ENCODE results near the gene GALNT12. TPM values are rescaled to one million over a fixed set of nuclear protein-coding genes. Genes with fewer than 3 reads are reported as not detected.

Gene GALNT12
- total and polyA plus RNA-seq, 2 experiments from 2014 or later, result 4.2 to 19.7 TPM

DNA sequence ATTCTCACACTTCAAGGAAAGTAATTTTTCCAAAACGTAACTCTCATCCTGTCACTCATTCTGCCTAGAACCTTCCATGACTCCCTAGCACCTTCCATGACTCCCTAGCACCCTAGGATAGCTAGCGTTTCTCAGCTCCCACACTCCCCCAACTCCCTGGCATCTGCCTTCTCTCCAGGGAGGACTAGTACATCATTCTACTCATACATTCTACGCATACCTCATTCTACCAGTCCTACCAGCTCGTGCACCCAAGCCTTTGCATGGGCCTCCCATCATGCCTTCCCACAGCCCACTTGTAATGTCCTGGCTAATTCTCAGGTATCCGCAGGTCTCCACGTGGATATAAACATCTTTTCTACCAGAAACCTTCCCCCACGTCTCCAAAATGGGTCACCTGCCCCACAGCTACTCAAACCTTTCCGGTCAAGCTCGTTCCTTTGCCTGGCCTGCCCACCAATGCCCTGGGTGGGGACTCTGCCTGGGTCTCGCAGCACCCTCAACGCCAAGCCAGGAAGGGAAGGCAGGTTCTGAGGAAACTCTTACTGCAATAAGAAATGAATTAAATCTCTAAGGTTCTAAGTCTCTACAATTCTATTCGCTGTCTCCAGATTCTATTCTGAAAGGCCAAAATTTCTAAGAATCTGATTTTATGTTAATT is 12.0 kb upstream of the GALNT12 start:
- no peaks in the 10 kb centered on the region for H3K36me3 ChIP-seq
- no peak for DNase-seq (ENCODE audit: low read depth in 1 of 2, low spot score in 1 of 2)
- H3K9me3 ChIP-seq (ENCODE audit: low read depth), result no peaks in the 10 kb centered on the region

DNA sequence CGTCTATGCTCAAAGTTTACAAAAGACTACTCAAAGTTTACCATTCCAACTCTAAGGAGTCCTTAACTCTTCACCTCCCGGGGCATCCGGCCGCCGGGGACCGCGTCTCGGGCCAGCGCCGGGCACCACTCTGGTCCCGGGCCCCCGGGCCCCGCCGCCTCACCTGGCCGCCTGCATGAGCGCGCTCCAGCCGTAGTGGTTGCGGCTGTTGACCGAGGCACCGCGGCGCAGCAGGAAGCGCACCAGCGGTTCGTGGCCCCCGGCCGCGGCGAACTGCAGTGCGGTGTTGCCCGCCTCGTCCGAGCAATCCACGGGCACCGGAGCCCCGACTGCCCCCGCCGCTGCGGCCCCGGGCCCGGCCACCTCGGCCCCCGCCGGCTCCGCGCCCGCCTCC is 11.5 kb upstream of the GALNT12 start:
- TF ChIP-seq, protein P1, sequence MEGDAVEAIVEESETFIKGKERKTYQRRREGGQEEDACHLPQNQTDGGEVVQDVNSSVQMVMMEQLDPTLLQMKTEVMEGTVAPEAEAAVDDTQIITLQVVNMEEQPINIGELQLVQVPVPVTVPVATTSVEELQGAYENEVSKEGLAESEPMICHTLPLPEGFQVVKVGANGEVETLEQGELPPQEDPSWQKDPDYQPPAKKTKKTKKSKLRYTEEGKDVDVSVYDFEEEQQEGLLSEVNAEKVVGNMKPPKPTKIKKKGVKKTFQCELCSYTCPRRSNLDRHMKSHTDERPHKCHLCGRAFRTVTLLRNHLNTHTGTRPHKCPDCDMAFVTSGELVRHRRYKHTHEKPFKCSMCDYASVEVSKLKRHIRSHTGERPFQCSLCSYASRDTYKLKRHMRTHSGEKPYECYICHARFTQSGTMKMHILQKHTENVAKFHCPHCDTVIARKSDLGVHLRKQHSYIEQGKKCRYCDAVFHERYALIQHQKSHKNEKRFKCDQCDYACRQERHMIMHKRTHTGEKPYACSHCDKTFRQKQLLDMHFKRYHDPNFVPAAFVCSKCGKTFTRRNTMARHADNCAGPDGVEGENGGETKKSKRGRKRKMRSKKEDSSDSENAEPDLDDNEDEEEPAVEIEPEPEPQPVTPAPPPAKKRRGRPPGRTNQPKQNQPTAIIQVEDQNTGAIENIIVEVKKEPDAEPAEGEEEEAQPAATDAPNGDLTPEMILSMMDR (IDR thresholded peaks at IDR 0.05; ENCODE audit: low read depth, low read length), result no peak
- H3K4me1 ChIP-seq (ENCODE audit: low read depth), result peaks cover 13% of the 10 kb centered on the region
- H3K4me3 ChIP-seq, result peak overlapping the region; percentile 70
- H3K27me3 ChIP-seq, result no peaks in the 10 kb centered on the region
- DNase-seq (ENCODE audit: low read depth in 1 of 2, low spot score in 1 of 2), result peak in 1 of 2 donors; percentile 42
- H3K9me3 ChIP-seq (ENCODE audit: low read depth), result no peaks in the 10 kb centered on the region
- H3K36me3 ChIP-seq, result no peaks in the 10 kb centered on the region
- H3K27ac ChIP-seq, result no peak overlapping the region

More for the DNA sequence above, 12.0 kb upstream of the GALNT12 start:
- H3K27ac ChIP-seq, result no peak overlapping the region
- H3K27me3 ChIP-seq, result no peaks in the 10 kb centered on the region
- TF ChIP-seq, protein P1 (IDR thresholded peaks at IDR 0.05; ENCODE audit: low read depth, low read length), result no peak
- peaks cover 13% of the 10 kb centered on the region for H3K4me1 ChIP-seq (ENCODE audit: low read depth)
- H3K4me3 ChIP-seq, result peak overlapping the region; percentile 70

DNA sequence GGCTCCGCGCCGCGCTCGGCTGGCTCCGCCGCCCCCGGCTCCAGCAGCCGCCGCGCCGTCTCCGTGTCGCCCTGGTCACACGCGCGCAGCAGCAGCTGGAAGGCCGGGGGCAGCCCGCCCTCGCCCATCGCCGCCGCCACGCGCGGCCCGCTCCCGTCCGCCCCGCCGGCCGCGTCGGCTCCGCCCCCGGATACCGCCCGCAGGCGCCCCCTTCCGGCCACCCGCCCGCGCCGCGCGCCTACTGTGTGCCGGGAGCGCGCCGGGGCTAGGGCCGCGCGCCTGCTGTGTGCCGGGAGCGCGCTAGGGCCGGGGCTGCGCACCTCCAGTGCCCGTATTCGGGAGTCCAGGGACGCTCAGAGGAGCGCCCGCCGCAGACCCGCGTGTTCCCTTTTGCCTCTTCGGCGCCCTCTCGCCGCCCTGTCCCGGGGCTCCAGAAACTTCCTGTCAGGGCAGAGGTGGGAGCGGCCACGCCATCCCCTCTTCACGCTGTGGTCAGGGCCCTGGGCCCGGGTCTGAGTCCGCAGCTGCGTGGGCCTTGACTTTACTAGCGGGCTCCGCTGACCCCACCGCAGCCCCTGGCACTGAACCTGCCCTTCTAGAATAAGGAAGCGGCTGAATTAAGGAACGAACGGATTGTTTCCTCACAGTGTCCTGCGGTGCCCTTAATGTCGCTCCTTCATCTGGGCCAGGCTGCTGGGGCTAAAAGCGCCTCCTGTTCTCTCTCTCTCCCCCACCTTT is 10.9 kb upstream of the GALNT12 start, which contains the start of gene ANKS6:
ANKS6 (minus strand) TSS at position 192 of the 738 bp plus-strand sequence; CDS start at position 128, 64 bp downstream.
- H3K36me3 ChIP-seq, result no peaks in the 10 kb centered on the region
- H3K27ac ChIP-seq, result no peak within 1 kb of the TSS
- H3K9me3 ChIP-seq (ENCODE audit: low read depth), result no peaks in the 10 kb centered on the region

DNA sequence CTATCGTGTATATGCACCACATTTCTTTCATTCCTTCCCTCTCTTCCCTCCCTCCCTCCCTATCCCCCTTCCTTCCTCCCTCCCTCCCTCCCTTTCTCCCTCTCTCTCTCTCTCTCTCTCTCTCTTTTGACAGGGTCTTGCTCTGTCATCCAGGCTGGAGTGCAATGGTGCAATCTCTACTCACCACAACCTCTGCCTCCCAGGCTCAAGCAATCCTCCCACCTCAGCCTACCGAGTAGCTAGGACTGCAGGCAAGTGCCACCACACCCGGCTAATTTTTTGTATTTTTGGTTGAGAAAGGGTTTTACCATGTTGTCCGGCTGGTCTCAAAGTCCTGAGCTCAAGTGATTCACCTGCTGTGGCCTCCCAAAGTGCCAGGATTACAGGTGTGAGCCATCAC is 10.0 kb upstream of the GALNT12 start:
- Histone ChIP-seq H3K4me1 (ENCODE audit: low read depth) (peaks cover 3% of the 10 kb centered on the region), H3K36me3 (no peaks in the 10 kb centered on the region), H3K9me3 (ENCODE audit: low read depth) (no peaks in the 10 kb centered on the region), H3K27me3 (no peaks in the 10 kb centered on the region), H3K4me3 (no peak overlapping the region), H3K27ac (no peak overlapping the region)
- no peak for DNase-seq (ENCODE audit: low read depth in 1 of 2, low spot score in 1 of 2)
- TF ChIP-seq, protein P1 (IDR thresholded peaks at IDR 0.05; ENCODE audit: low read depth, low read length), result no peak

More for the DNA sequence above, 10.9 kb upstream of the GALNT12 start, which contains the start of gene ANKS6:
- TF ChIP-seq, protein P1 (IDR thresholded peaks at IDR 0.05; ENCODE audit: low read depth, low read length), result peak; percentile 32
- Histone ChIP-seq H3K4me1 (ENCODE audit: low read depth) (peaks cover 9% of the 10 kb centered on the region), H3K4me3 (peak within 1 kb of the TSS; percentile 70), H3K27me3 (no peaks in the 10 kb centered on the region)
- DNase-seq (ENCODE audit: low read depth in 1 of 2, low spot score in 1 of 2), result peak; percentile 83 to 90

DNA sequence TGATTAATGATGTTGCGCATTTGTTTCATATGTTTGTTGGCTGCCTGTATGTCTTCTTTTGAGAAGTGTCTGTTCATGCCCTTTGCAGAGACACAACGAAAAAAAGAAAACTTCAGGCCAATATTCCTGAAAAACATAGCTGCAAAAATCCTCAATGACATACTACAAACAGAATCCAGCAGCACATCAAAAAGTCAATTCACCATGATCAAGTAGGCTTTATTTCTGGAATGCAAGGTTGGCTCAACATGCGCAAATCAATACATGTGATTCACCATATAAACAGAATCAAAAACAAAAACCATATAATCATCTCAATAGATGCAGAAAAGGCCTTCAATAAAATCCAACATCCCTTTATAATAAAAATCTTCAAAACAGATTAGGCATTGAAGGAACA is 9.2 kb upstream of the GALNT12 start:
- Histone ChIP-seq H3K9me3 (ENCODE audit: low read depth) (no peaks in the 10 kb centered on the region), H3K36me3 (no peaks in the 10 kb centered on the region), H3K4me1 (ENCODE audit: low read depth) (peaks cover 3% of the 10 kb centered on the region), H3K27ac (no peak overlapping the region), H3K4me3 (no peak overlapping the region), H3K27me3 (no peaks in the 10 kb centered on the region)
- no peak for DNase-seq (ENCODE audit: low read depth in 1 of 2, low spot score in 1 of 2)
- TF ChIP-seq, protein P1 (IDR thresholded peaks at IDR 0.05; ENCODE audit: low read depth, low read length), result no peak

Data from cardiac muscle cell (in vitro differentiated cells and primary cell).